ENCODE results near the gene NDUFAF8. TPM values are rescaled to one million over a fixed set of nuclear protein-coding genes. Genes with fewer than 3 reads are reported as not detected.

Gene NDUFAF8
- total RNA-seq, 1 experiment from 2014 or later, result 60.1 TPM

GRCh38 chr17:81208651-81209050 is 30.5 kb upstream of the NDUFAF8 start:
- H3K23me2 ChIP-seq (ENCODE audit: insufficient read length, low read depth, low read length, poor library complexity, severe bottlenecking), result no peaks in the 10 kb centered on the region
- H2AK5ac ChIP-seq (ENCODE audit: insufficient read length, low read length), result no peak overlapping the region
- no peak overlapping the region for H3K18ac ChIP-seq (ENCODE audit: insufficient read length, low read depth, low read length)
- no peak overlapping the region for H3K4me2 ChIP-seq (ENCODE audit: insufficient read depth, insufficient read length, low read length)
- no peak overlapping the region for H2BK15ac ChIP-seq (ENCODE audit: low read depth, low read length)
- no peaks in the 10 kb centered on the region for H3K27me3 Mint-ChIP-seq (ENCODE audit: low read depth)
- H4K20me1 ChIP-seq (ENCODE audit: control insufficient read depth, insufficient read depth, insufficient read length), result no peaks in the 10 kb centered on the region
- no peaks in the 10 kb centered on the region for H3K9me3 Mint-ChIP-seq
- H3K27ac ChIP-seq (ENCODE audit: insufficient read length, low read depth, low read length), result no peak overlapping the region
- no peaks in the 10 kb centered on the region for H3K9me3 ChIP-seq (ENCODE audit: control insufficient read depth, low read depth, low read length)
- no peak overlapping the region for H3K14ac ChIP-seq (ENCODE audit: insufficient read depth, low read length)
- H2BK12ac ChIP-seq (ENCODE audit: insufficient read length, low read depth, low read length), result no peak overlapping the region
- peak overlapping the region in 2 of 3 experiments; percentile 67 to 79; a peak in 2 of 7 replicates for H3K27ac Mint-ChIP-seq
- no peak overlapping the region for H3T11ph ChIP-seq (ENCODE audit: low read length)
- no peaks in the 10 kb centered on the region for H3K79me1 ChIP-seq (ENCODE audit: insufficient read depth, low read depth, low read length, poor library complexity, severe bottlenecking)
- no peak overlapping the region for H3K9ac ChIP-seq (ENCODE audit: extremely low read depth, insufficient read length, low read length)
- no peak overlapping the region for H2BK5ac ChIP-seq (ENCODE audit: insufficient read length, low read length)
- H3K4ac ChIP-seq (ENCODE audit: low read depth, low read length), result no peak overlapping the region
- H3K4me1 Mint-ChIP-seq, result peaks cover 3 to 4% of the 10 kb centered on the region in 2 experiments; a peak in 1 of 4 replicates
- H4K91ac ChIP-seq (ENCODE audit: insufficient read length, low read depth, low read length), result no peak overlapping the region
- no peak overlapping the region for H3K56ac ChIP-seq (ENCODE audit: insufficient read length, low read depth, low read length)
- no peak overlapping the region for H4K8ac ChIP-seq (replicated peaks; ENCODE audit: insufficient read length, low read depth, low read length)
- H3K27me3 ChIP-seq (ENCODE audit: insufficient read depth, low read length), result no peaks in the 10 kb centered on the region
- H2BK20ac ChIP-seq (ENCODE audit: low read depth, low read length, poor library complexity, severe bottlenecking), result no peak overlapping the region
- WGBS (ENCODE audit: extremely low coverage, insufficient read length, low lambda C conversion rate), result no CpG with 5 or more reads among the region's 10 CpGs
- H3K4me1 ChIP-seq (ENCODE audit: insufficient read depth, low read length), result no peaks in the 10 kb centered on the region
- H3K79me2 ChIP-seq (ENCODE audit: insufficient read depth, low read length), result no peaks in the 10 kb centered on the region; the same call in 1 of the 2 replicates
- H3K4me3 Mint-ChIP-seq, result no peak overlapping the region
- no peak overlapping the region for H2AFZ ChIP-seq (ENCODE audit: low read length)
- no peak for TF ChIP-seq CTCF (conservative IDR thresholded peaks at IDR 0.05)
- H3K36me3 Mint-ChIP-seq (ENCODE audit: insufficient read depth in 1 of 3, low read depth in 3 of 3), result peaks cover 0 to 33% (median 6%) of the 10 kb centered on the region in 3 experiments; a peak in 4 of 7 replicates
- no peak overlapping the region for H4K5ac ChIP-seq (ENCODE audit: insufficient read length, low read depth, low read length)
- no peak overlapping the region for H2BK120ac ChIP-seq (ENCODE audit: low read depth, low read length, poor library complexity, severe bottlenecking)
- no peak for DNase-seq
- no peak overlapping the region for H3K23ac ChIP-seq (ENCODE audit: insufficient read length, low read depth, low read length)
